Measurements from ENCODE around the gene KRTAP10-12.

- TF ChIP-seq EP300 (IDR thresholded peaks at IDR 0.05) (no peak), CTCF (IDR thresholded peaks at IDR 0.05) (no peak)
Measured at GRCh38 chr21:44713130-44713529, 16.2 kb downstream of the KRTAP10-12 start.
